Psoas muscle (tissue), 8 donors: Measurements from ENCODE around the gene ZNF575. TPM values are rescaled to one million over a fixed set of nuclear protein-coding genes. Genes with fewer than 3 reads are reported as not detected.

Experiments
- ATAC-seq, 4 donors: fragments of 200-7000 bp; cut with Tn5 transposase; one replicate each; pipeline ENCODE4 v1.9.1; 2020; ENCODE audit warnings: moderate library complexity in 3 of 4, mild to moderate bottlenecking in 2 of 4
- DNase-seq, 2 donors: peaks; one replicate each; pipeline ENCODE4 v3.0.0-alpha.2; 2020
- H3K27ac ChIP-seq: fragments of 200-600 bp; one replicate; pipeline ENCODE4 v1.8.0; 2022
- H3K27me3 ChIP-seq, 3 donors: fragments of 200-600 bp in 1 of 3; one replicate each; pipeline versions ENCODE4 v1.6.1 to v1.8.0; 2013 to 2022; ENCODE audit warnings: low read length in 2 of 3, mild to moderate bottlenecking in 2 of 3, moderate library complexity in 1 of 3; ENCODE audit not compliant: insufficient read depth in 3 of 3
- H3K36me3 ChIP-seq, 2 donors: fragments of 200-600 bp in 1 of 2; one replicate each; pipeline versions ENCODE4 v1.6.1 to v1.8.0; 2013 to 2022; ENCODE audit warnings: low read depth in 1 of 2, mild to moderate bottlenecking in 1 of 2, moderate library complexity in 1 of 2; ENCODE audit not compliant: insufficient read depth in 1 of 2
- H3K4me1 ChIP-seq: fragments of 200-600 bp; one replicate; pipeline ENCODE4 v1.8.0; 2022
- H3K4me3 ChIP-seq: fragments of 200-600 bp; one replicate; pipeline ENCODE4 v1.8.0; 2022; ENCODE audit warnings: mild to moderate bottlenecking
- H3K9me3 ChIP-seq: fragments of 200-600 bp; one replicate; pipeline ENCODE4 v1.8.0; 2022
- WGBS, 3 donors: extraction: QIAGEN DNeasy Blood & Tissue Kit; methylation state at CpG; one replicate each; pipeline versions ENCODE4 v1.1.6 to v1.1.7; 2013; 5-methylcytosine and 5-hydroxymethylcytosine counted together
- intact Hi-C, 2 donors: fragments of 100-400 bp; cut with DNase I; formaldehyde crosslinking; loops; one replicate each; pipeline versions ENCODE4 v1.11.0 to v1.14.2; 2022
- polyA plus RNA-seq, 3 donors: library from polyadenylated mRNA; stranded (reverse); fragments of 200-250 nt; gene quantifications; one replicate each; pipeline ENCODE4 v1.2.3, GENCODE V29; 2013
- total RNA-seq, 4 donors: library from RNA; stranded (reverse); fragmentation: NEBNext Ultra II Directional in 2 of 4; extraction: Animal tissue kit (Norgen Biotek cat#: 25700) in 2 of 4; gene quantifications; one replicate each; pipeline versions ENCODE4 v1.2.1 to v1.2.4, GENCODE V29; 2021 to 2023
- TF ChIP-seq, protein P1 (sequence below): fragments of 200-600 bp; IDR thresholded peaks from one replicate; pipeline ENCODE4 v1.8.0; 2022; ENCODE audit warnings: antibody characterized with exemption
- donor health status: healthy with polysubstance abuse.
- donor health status: DM: no; HTN: no; CAD: no; lungs with moderate emphysema.
- donor health status: Bipolar disorder and iron deficiency.
- donor health status: healthy.
- donor health status: DM: yes; HTN: yes; CAD: no.
- donor health status: DM: no; HTN: no; CAD: no.
- donor health status: DM: no; HTN: no; CAD: no.
- donor health status: DM: yes; HTN: yes; CAD: no.

ZNF575 gene
- total and polyA plus RNA-seq, 7 donors = 0.23 to 1.6 (median 1.0) TPM

DNA sequence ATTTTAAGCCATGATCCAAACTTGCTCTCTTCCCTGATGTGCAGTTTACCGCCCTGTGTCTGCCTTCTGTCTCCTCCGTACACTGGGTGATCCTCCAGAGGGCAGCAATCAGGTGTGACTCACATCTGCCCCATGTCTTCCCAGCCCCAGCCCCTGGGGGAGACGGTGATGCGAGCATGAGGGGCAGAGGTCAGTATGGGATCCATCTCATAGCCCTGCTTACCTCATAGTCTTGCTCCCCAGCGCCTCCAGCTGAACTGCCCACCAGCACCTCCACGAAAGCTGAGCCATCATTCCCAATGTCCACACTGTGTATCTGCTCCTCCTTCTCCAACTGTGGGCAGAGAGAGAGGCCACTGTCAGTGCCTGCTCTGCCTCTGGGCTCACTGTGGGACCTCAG lies 27.7 kb downstream of the ZNF575 start:
- Histone ChIP-seq H3K9me3 (no peaks in the 10 kb centered on the region), H3K27ac (no peak overlapping the region), H3K27me3 (no peaks in the 10 kb centered on the region), H3K4me1 (peaks cover 7% of the 10 kb centered on the region), H3K36me3 (peaks cover 0 to 45% of the 10 kb centered on the region in 2 donors), H3K4me3 (no peak overlapping the region)
- WGBS, 3 donors = 91 to 98% (median 92%) methylated on average over 6 of the region's 6 CpGs
- DNase-seq (no peak), ATAC-seq (no peak)
- intact Hi-C loops = no loop called here
- TF ChIP-seq, protein P1, sequence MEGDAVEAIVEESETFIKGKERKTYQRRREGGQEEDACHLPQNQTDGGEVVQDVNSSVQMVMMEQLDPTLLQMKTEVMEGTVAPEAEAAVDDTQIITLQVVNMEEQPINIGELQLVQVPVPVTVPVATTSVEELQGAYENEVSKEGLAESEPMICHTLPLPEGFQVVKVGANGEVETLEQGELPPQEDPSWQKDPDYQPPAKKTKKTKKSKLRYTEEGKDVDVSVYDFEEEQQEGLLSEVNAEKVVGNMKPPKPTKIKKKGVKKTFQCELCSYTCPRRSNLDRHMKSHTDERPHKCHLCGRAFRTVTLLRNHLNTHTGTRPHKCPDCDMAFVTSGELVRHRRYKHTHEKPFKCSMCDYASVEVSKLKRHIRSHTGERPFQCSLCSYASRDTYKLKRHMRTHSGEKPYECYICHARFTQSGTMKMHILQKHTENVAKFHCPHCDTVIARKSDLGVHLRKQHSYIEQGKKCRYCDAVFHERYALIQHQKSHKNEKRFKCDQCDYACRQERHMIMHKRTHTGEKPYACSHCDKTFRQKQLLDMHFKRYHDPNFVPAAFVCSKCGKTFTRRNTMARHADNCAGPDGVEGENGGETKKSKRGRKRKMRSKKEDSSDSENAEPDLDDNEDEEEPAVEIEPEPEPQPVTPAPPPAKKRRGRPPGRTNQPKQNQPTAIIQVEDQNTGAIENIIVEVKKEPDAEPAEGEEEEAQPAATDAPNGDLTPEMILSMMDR = no peak

GRCh38 chr19:43561139-43561970 lies 28.4 kb downstream of the ZNF575 start:
- DNase-seq (no peak), ATAC-seq (no peak)
- TF ChIP-seq, protein P1 = no peak
- H3K27me3 ChIP-seq = no peaks in the 10 kb centered on the region
- H3K27ac ChIP-seq = peak overlapping the region; percentile 87
- H3K36me3 ChIP-seq = peaks cover 0 to 38% of the 10 kb centered on the region in 2 donors
- no peaks in the 10 kb centered on the region for H3K9me3 ChIP-seq
- H3K4me1 ChIP-seq = peaks cover 7% of the 10 kb centered on the region
- 92 to 95% (median 92%) methylated on average over 12 of the region's 12 CpGs for WGBS, 3 donors
- intact Hi-C loops = no loop called here
- H3K4me3 ChIP-seq = no peak overlapping the region

DNA sequence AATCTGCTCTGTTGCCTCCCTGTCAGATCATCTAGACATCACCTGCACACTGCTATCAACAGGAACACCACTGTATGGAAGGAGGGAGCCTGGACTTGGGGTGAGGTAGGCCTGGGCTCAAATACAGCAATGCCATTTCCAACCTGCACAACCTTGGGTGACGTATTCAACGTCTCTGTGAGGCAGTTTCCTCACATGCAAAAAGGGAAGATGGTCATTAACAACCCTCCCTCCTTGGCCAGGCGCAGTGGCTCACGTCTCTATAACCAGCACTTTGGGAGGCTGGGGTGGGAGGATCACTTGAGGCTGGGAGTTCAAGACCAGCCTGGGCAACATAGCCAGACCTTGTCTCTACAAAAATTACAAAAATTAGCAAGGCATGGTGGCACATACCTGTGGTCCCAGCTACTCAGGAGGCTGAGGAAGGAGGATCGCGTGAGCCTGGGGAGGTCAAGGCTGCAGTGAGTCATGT lies 29.3 kb downstream of the ZNF575 start:
- intact Hi-C loops = no loop called here
- Histone ChIP-seq H3K27ac (peak overlapping the region; percentile 87), H3K27me3 (no peaks in the 10 kb centered on the region), H3K36me3 (peaks cover 0 to 29% of the 10 kb centered on the region in 2 donors), H3K4me3 (no peak overlapping the region), H3K9me3 (no peaks in the 10 kb centered on the region), H3K4me1 (peaks cover 7% of the 10 kb centered on the region)
- TF ChIP-seq, protein P1 = no peak
- 84 to 93% (median 92%) methylated on average over 6 of the region's 6 CpGs for WGBS, 3 donors
- no peak for ATAC-seq
- DNase-seq = no peak

- peak overlapping the region; percentile 87 for H3K27ac ChIP-seq
- intact Hi-C loops = no loop called here
- H3K4me1 ChIP-seq = peaks cover 7% of the 10 kb centered on the region
Observed at GRCh38 chr19:43562698-43563241, 29.8 kb downstream of the ZNF575 start.

More at GRCh38 chr19:43562698-43563241, 29.8 kb downstream of the ZNF575 start:
- H3K9me3 ChIP-seq = no peaks in the 10 kb centered on the region
- no peak overlapping the region for H3K4me3 ChIP-seq
- ATAC-seq = peak; percentile 97 to 98 (median 98)
- H3K36me3 ChIP-seq = peaks cover 0 to 27% of the 10 kb centered on the region in 2 donors
- 28 to 50% (median 38%) methylated on average over 14 of the region's 14 CpGs for WGBS, 3 donors
- peak; percentile 77 to 91 for DNase-seq
- TF ChIP-seq, protein P1 = no peak
- no peaks in the 10 kb centered on the region for H3K27me3 ChIP-seq
